Loucy (cell line): ENCODE results near the gene C1orf50.
"Not testable (repeated sequence)": the region's sequence is repeated elsewhere in the genome, so short reads cannot be mapped to it uniquely, and the experiment has no call there.

Source experiments
- H2AFZ ChIP-seq: fragments of 200-600 bp; sonication (generic); 2 replicates; pipeline ENCODE4 v1.6.0; 2016; ENCODE audit warnings: antibody characterized with exemption, mild to moderate bottlenecking, low read length, moderate library complexity
- H3F3A ChIP-seq: fragments of 200-600 bp; 2 replicates; pipeline ENCODE4 v1.6.0; 2016; ENCODE audit warnings: antibody characterized with exemption, low read depth, mild to moderate bottlenecking
- H3K27me3 ChIP-seq: fragments of 200-600 bp; sonication (generic); 2 replicates; pipeline ENCODE4 v1.6.1; 2014; ENCODE audit warnings: low read length, mild to moderate bottlenecking; ENCODE audit not compliant: insufficient read depth, poor library complexity, severe bottlenecking
- H3K36me3 ChIP-seq: fragments of 200-600 bp; sonication (generic); 2 replicates; pipeline ENCODE4 v1.6.1; 2016; ENCODE audit warnings: low read length; ENCODE audit not compliant: insufficient read depth
- H3K4me1 ChIP-seq: fragments of 200-600 bp; sonication (generic); 2 replicates; pipeline ENCODE4 v1.5.1; 2014; ENCODE audit warnings: low read length, mild to moderate bottlenecking; ENCODE audit not compliant: insufficient read depth, poor library complexity, severe bottlenecking
- H3K4me2 ChIP-seq: fragments of 200-600 bp; sonication (generic); 2 replicates; pipeline ENCODE4 v1.6.0; 2014; ENCODE audit warnings: antibody characterized with exemption, low read length, low read depth, mild to moderate bottlenecking; ENCODE audit not compliant: poor library complexity, severe bottlenecking
- H3K4me3 ChIP-seq: fragments of 200-600 bp; sonication (generic); 2 replicates; pipeline ENCODE4 v1.5.1; 2014; ENCODE audit warnings: low read length, mild to moderate bottlenecking, mixed read lengths; ENCODE audit not compliant: poor library complexity, severe bottlenecking
- H3K79me2 ChIP-seq: fragments of 200-600 bp; sonication (generic); 2 replicates; pipeline ENCODE4 v1.6.1; 2014; ENCODE audit warnings: low read length; ENCODE audit not compliant: insufficient read depth
- H3K9ac ChIP-seq: fragments of 200-600 bp; sonication (generic); 2 replicates; pipeline ENCODE4 v1.6.0; 2014; ENCODE audit warnings: mild to moderate bottlenecking, low read depth, low read length, moderate library complexity; ENCODE audit not compliant: poor library complexity, severe bottlenecking
- H3K9me2 ChIP-seq: fragments of 200-600 bp; sonication (generic); replicated peaks from 2 replicates; pipeline ENCODE4 v1.6.1; 2016; ENCODE audit warnings: low read depth, low read length, mixed read lengths
- H3K9me3 ChIP-seq: fragments of 200-600 bp; sonication (generic); 2 replicates; pipeline ENCODE4 v1.6.1; 2014; ENCODE audit warnings: mild to moderate bottlenecking, antibody characterized with exemption, low read length, low read depth; ENCODE audit not compliant: insufficient read depth
- H4K20me1 ChIP-seq: fragments of 200-600 bp; sonication (generic); 2 replicates; pipeline ENCODE4 v1.6.0; 2014; ENCODE audit warnings: antibody characterized with exemption, low read length, mild to moderate bottlenecking; ENCODE audit not compliant: insufficient read depth, poor library complexity, severe bottlenecking
- CTCF ChIP-seq: fragments of 200-600 bp; sonication (generic); conservative IDR thresholded peaks from 2 replicates; pipeline ENCODE4 v1.5.1; 2014; ENCODE audit warnings: mild to moderate bottlenecking, antibody characterized with exemption, low read length
- EZH2phosphoT487 ChIP-seq: fragments of 200-600 bp; IDR thresholded peaks from 2 replicates; pipeline ENCODE4 v1.6.1; 2018; ENCODE audit warnings: antibody characterized with exemption, mild to moderate bottlenecking, moderate library complexity, borderline replicate concordance

The C1orf50 gene

GRCh38 chr1:42766741-42767509, at the start of gene C1orf50, which contains the start of gene P3H1:
Gene C1orf50, plus strand, starts transcription at chr1:42767249. Its CDS starts 63 bp downstream, at chr1:42767312.
Gene P3H1, minus strand, starts transcription at chr1:42767028. Its CDS starts 57 bp downstream, at chr1:42766971.
- H3K27me3 ChIP-seq, result no peaks in the 10 kb centered on the region

GRCh38 chr1:42720868-42721267, 46.2 kb upstream of the C1orf50 start:
- H3K4me1 ChIP-seq, result no peaks in the 10 kb centered on the region
- H3K27me3 ChIP-seq, result no peaks in the 10 kb centered on the region
- H3K9me3 ChIP-seq, result no peaks in the 10 kb centered on the region
- H3F3A ChIP-seq, result no peaks in the 10 kb centered on the region
- H3K9me2 ChIP-seq, result no peaks in the 10 kb centered on the region
- H3K36me3 ChIP-seq, result peaks cover 22% of the 10 kb centered on the region; the same call in 1 of the 2 replicates
- H3K9ac ChIP-seq, result no peak overlapping the region
- no peak overlapping the region for H3K4me2 ChIP-seq
- H4K20me1 ChIP-seq, result no peaks in the 10 kb centered on the region
- H2AFZ ChIP-seq, result no peak overlapping the region
- H3K4me3 ChIP-seq, result no peak overlapping the region
- TF ChIP-seq CTCF (no peak), EZH2phosphoT487 (no peak)
- H3K79me2 ChIP-seq, result peaks cover 4% of the 10 kb centered on the region; the same call in 1 of the 2 replicates

More at GRCh38 chr1:42766741-42767509, at the start of gene C1orf50, which contains the start of gene P3H1:
- H3K36me3 ChIP-seq, result peaks cover under 1% of the 10 kb centered on the region; the same call in 1 of the 2 replicates
- peak within 1 kb of the TSS; percentile 83 for H3K4me3 ChIP-seq
- H3K4me1 ChIP-seq, result peaks cover 52% of the 10 kb centered on the region
- H2AFZ ChIP-seq, result peak within 1 kb of the TSS; percentile 89
- no peak for TF ChIP-seq EZH2phosphoT487
- no peak for TF ChIP-seq CTCF
- H3K9me3 ChIP-seq, result no peaks in the 10 kb centered on the region
- H3F3A ChIP-seq, result no peaks in the 10 kb centered on the region
- H3K9me2 ChIP-seq, result no peaks in the 10 kb centered on the region
- peaks cover 74% of the 10 kb centered on the region for H3K79me2 ChIP-seq
- H3K4me2 ChIP-seq, result peak within 1 kb of the TSS; percentile 95
- H4K20me1 ChIP-seq, result peaks cover 18% of the 10 kb centered on the region
- peak within 1 kb of the TSS; percentile 80 for H3K9ac ChIP-seq

DNA sequence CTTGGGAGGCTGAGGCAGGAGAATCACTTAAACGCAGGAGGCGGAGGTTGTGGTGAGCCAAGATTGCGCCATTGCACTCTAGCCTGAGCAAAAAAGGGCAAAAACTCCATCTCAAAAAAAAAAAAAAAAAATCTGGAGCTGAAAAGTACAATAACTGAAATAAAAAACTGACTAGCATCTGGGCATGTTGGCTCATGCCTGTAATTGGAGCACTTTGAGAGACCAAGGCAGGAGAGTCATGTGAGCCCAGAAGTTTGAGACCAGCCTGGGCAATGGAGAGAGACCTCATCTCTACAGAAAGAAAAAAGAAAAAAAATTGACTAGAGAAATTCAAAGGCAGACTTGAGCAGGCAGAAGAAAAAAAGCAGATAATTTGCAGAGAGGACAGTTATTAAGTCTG, 45.1 kb upstream of the C1orf50 start:
- no peaks in the 10 kb centered on the region for H3K27me3 ChIP-seq
- H2AFZ ChIP-seq, result no peak overlapping the region
- no peaks in the 10 kb centered on the region for H4K20me1 ChIP-seq
- H3K9me3 ChIP-seq, result no peaks in the 10 kb centered on the region
- peaks cover 15% of the 10 kb centered on the region; the same call in 1 of the 2 replicates for H3K36me3 ChIP-seq
- no peaks in the 10 kb centered on the region for H3F3A ChIP-seq
- no peaks in the 10 kb centered on the region for H3K79me2 ChIP-seq
- TF ChIP-seq CTCF (no peak), EZH2phosphoT487 (no peak)
- no peak overlapping the region for H3K4me3 ChIP-seq
- H3K4me1 ChIP-seq, result no peaks in the 10 kb centered on the region
- no peaks in the 10 kb centered on the region for H3K9me2 ChIP-seq
- no peak overlapping the region for H3K9ac ChIP-seq
- H3K4me2 ChIP-seq, result no peak overlapping the region

DNA sequence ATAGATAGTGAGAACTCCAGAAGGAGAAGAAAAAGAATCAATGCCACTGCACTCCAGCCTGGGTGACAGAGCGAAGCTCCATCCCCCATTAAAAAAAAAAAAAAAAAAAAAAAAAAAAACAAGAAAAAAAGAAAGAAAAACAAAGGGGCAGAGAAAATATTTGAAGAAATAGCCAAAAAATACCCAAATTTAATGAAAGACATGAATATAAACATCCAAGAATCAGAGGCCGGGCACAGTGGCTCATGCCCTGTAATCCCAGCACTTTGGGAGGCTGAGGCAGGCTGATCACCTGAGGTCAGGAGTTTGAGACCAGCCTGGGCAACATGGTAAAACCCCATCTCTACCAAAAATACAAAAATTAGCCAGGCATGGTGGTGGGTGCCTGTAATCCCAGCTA, 44.6 kb upstream of the C1orf50 start:
- H3F3A ChIP-seq, H3K4me3 ChIP-seq, H3K27me3 ChIP-seq, H3K79me2 ChIP-seq, H3K4me1 ChIP-seq, H3K4me2 ChIP-seq, H4K20me1 ChIP-seq, H3K9ac ChIP-seq, H3K9me2 ChIP-seq, H3K9me3 ChIP-seq, H2AFZ ChIP-seq: not testable (repeated sequence)
- peaks cover 13% of the 10 kb centered on the region; the same call in 1 of the 2 replicates for H3K36me3 ChIP-seq
